COR-L47 (cell line): ENCODE results near the gene USP21.
A peak's percentile ranks its signal among the peaks of the same experiment; 100 is the strongest.

ENCODE experiments used
- DNase-seq: peaks from one replicate; lab custom pipeline; 2025; lab: John Stamatoyannopoulos, UW

USP21 gene

DNA sequence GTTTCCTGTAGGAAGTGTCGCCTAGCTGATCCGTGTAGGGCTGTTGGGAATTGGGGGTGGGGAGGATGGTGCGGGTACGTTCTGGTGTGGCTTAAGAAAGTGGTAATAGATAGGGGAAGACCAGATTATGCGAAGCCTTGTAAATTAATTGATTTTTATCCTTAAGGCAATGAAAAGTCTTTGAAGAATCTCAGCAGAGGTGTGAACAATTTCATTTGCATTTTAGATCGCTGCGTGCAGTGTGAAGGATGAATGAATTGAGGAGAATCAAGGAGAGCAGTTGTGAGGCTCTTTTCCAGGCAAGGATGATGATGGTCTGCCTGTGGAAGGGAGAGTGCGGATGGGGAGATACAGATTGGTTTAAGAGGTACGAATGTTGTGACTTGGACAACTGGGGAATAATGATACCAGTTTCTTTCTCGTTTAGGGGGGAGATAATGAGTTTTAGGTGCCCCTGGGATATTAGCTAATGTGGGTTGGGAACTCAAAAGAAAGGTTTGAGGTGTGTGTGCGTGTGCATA lies 26.0 kb upstream of the USP21 start:
- DNase-seq: no peak

DNA sequence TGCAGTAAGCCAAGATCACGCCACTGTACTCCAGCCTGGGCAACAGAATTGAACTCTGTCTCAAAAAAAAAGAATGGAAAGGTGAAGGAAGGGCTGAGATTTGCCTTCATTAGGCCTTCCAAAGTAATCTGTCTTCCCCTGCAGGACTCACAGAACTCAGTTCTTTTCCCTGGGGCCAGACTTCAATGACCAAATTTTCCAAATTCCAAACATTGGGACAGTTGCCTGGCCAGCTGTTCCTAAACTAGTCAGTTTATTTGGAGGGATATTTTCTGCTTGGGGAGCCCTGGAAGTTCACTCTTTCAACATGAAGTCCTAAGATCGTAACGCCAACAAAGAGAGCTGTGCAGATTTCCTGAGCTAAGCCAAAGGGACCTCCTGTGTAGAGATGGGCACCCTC lies 21.4 kb upstream of the USP21 start:
- DNase-seq: no peak

DNA sequence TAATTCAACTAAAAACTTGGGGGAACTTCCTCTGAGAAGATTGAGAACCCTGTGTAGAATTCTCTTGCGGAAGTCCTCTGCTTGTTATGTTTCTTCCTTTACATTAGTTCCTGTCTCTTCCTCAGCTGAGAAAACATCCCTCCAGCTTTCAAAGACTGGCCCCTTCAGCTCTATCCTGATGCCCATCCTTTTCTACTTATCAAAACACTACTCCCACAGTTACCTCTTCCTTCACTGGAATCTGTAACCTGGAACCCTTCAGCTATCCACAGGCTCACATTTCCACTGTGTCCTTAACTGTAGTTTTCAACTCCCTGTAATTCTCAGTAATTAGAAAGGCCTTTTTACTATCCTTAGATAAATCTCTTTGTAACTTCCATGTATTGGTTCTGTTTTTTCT lies 20.9 kb upstream of the USP21 start:
- no peak for DNase-seq

DNA sequence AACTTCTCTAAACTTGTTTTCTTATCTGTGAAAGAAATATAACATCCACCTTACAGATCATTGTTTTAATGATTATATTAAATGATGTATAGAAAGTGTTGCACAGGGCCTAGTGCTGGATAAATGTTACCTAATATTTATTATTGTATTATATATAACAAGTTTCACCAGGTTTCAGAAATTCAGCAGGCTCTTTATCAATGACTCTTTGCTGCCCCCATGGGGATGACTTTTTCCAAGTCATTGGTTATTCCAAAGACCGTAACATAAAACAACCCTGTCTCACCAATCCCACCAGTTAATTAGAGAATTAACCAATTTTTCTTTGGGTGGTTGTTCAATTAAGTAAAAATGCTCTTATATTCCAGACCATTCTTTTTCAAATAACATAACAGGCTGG lies 19.5 kb upstream of the USP21 start:
- peak; percentile 8 for DNase-seq

DNA sequence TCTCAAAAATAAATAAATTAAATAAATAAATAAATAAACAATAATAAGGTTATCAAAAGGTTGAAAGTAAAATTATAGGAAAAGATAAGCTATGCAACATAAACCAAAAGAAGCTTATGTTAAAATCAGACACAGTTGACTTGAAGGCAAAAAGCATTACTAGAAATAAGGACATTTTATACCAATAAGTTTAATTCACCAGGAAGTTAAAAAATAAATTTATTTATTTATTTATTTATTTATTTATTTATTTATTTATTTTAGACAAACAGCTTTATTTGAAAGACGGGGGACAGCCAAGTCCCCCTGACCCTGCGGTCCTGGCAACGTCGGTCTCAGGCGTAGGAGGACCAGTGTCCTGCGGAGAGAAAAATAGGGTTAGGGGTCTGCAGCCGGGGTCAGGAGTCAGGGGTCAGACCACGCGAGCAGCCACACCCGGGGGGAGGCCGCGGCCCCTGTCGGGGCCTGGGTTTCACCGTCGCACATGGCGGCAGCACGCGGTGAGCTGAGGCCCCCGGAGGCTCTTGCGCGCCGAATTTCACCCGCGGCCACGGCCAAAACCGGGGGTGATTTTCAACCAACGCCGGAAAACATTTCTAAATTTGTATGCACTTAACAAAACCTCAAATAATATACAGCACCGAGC lies 18.4 kb upstream of the USP21 start:
- no peak for DNase-seq

DNA sequence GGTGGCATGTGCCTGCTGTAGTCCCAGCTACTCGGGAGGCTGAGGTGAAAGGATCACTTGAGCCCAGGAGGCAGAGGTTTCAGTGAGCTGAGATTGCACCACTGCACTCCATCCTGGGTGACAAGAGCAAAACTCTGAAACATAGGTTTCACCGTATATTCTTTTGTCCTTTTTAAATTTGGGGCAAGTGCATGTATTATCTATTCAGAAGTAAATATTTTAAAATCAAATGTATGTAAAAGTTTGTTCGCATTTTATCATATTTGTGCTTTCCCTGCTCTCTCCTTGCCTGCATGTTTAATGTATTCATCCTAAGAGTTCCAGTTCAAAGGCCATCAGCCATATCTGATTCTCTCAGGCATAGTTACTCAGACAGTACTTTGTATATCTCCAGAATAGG lies 13.5 kb upstream of the USP21 start:
- no peak for DNase-seq

DNA sequence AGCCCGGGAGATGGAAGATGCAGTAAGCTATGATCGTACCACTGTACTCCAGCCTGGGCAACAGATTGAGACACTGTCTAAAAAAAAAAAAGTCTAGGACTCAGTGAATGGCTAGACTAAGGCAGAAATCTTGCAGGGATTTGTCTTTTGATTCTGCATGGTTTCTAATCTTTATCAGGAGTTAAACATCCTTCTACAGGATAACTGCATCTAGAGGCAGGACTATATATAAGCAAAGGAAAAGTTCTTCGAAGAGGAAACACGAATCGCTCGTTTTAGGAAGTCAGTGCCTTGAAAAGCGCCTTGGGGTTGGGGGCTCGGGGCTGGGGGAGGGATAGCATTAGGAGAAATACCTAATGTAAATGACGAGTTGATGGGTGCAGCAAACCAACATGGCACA lies 6.1 kb upstream of the USP21 start:
- no peak for DNase-seq

DNA sequence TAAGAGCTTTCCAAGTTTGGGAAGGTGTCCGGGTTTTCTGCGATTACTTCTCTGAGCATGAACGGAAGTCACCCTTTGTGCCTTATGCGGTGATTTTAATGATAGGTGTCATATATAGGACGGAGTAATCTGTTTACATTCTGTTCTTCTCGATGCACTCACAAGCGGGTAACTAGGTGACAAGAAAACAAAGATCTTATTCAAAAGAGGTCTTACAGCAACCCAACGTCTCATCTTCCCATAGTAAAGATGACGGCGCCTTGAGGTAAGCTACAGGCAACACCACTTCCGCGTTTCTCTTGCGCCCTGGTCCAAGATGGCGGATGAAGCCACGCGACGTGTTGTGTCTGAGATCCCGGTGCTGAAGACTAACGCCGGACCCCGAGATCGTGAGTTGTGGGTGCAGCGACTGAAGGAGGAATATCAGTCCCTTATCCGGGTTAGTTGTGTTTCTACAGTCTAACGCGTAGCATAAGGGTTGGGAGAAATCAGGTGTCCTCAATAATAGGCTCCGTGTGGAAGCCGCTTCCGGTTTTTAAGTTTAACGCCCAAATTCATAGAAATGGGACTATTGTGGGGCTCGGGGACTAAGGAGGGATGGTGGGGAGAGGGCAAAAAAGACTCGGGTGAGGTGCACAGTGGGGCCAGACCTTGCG lies 5.5 kb upstream of the USP21 start, which contains the start of gene UFC1:
UFC1 (plus strand) TSS at position 297 of the 656 bp plus-strand sequence; CDS start at position 317, 20 bp downstream.
- peak; percentile 84 for DNase-seq

DNA sequence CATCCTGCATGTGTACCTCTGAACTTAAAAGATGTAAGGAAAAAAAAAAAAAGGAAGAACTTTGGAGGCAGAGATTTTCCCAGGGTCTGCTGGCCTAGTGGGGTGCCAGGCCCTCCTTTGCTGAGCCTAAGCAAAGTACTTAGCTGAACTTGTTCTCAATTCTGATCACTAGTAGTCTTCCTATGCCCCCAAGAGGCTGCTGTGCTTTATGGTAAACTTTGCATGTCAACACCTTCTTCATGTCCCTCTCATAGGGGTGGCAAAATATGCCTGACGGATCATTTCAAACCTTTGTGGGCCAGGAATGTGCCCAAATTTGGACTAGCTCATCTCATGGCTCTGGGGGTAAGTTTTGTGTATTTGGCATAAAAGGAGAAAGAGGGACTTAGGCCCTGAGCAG lies 1.4 kb upstream of the USP21 start:
- no peak for DNase-seq

DNA sequence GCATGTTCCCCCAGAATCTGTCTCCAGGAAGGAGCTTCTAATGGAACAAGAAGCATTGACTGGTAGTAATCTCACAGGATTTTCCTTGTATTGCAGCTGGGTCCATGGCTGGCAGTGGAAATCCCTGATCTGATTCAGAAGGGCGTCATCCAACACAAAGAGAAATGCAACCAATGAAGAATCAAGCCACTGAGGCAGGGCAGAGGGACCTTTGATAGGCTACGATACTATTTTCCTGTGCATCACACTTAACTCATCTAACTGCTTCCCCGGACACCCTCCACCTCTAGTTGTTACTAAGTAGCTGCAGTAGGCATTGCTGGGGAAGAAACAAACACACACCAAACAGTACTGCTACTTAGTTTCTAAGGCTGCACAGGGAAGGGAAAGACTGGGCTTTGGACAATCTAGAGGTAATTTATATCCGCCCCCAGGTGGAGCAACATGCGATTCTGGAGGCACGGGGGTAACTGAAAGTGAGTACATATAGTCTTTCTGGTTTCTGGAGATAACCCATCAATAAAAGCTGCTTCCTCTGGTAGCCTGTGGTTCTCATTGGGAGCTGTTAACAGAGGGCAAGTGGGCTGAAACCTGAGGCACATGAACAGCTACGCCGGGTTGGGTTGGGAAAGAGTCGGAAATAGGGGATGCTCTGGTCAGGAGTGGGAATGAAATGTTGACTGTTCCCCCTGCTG lies 837 bp upstream of the USP21 start:
- DNase-seq: no peak

DNA sequence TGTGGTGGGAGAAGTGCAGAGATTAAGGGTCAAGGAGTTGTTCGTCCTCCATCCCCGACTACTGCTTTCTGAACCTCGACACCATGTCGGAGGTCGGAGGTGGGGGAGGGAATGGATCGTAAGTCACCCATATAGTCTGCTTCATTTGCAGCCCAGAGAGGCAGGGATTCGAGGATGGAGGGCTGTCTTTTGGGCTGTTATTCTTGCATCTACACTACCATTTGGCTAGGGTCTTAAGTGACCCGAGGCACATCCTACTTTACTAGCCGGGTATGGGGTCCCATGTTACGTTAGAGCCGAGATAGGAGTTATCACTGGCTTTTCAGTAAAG lies 578 bp downstream of the USP21 start:
- no peak for DNase-seq

DNA sequence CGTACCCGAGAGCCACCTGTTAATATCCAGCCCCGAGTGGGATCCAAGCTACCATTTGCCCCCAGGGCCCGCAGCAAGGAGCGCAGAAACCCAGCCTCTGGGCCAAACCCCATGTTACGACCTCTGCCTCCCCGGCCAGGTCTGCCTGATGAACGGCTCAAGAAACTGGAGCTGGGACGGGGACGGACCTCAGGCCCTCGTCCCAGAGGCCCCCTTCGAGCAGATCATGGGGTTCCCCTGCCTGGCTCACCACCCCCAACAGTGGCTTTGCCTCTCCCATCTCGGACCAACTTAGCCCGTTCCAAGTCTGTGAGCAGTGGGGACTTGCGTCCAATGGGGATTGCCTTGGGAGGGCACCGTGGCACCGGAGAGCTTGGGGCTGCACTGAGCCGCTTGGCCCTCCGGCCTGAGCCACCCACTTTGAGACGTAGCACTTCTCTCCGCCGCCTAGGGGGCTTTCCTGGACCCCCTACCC lies 1.4 kb downstream of the USP21 start:
- no peak for DNase-seq

DNA sequence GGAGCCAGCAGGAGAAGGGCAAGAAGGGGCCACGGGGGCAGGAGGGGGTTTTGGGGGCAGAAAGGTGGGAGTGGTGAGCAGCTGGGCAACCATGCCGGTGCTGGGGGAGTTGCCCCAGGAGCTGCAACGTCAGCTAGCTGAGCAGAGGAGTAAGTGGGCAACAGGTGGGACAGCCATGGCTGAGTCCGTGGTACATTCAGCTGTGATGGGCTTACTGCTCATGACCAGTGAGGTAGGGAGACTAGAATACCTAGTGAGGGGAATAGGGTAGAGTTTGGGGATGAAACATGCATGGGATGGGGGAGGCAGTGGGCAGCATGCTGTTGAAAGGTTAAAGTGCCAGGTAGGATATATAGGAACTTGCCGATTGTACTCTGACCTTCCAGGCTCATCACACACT lies 2.4 kb downstream of the USP21 start:
- DNase-seq: no peak

DNA sequence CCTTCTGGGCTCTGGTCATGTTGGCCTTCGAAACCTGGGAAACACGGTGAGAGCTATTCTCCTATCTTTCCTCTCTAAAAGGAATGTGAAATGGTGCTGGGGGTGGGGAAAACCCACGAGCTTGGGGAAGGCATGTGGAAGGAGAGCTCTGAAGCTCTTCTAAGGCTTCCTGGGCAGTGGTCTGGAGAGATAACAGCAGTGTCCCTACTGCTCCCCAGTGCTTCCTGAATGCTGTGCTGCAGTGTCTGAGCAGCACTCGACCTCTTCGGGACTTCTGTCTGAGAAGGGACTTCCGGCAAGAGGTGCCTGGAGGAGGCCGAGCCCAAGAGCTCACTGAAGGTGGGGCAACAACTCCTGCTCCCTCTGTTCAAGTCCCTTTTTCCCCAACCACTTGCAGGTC lies 2.8 kb downstream of the USP21 start:
- no peak for DNase-seq

DNA sequence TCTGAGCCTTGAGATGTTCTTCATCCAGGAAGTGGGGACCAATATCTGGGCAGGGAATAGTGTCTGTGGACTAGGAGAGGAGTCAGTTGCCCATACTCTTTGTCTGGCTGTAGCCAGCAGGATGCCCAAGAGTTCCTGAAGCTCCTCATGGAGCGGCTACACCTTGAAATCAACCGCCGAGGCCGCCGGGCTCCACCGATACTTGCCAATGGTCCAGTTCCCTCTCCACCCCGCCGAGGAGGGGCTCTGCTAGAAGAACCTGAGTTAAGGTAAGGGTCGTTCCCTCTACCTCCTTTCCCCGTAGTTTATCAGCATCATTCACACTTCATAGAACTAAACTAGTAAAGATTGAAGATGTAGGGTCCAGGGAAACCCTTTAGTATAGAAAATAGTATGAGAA lies 3.5 kb downstream of the USP21 start:
- DNase-seq: no peak

DNA sequence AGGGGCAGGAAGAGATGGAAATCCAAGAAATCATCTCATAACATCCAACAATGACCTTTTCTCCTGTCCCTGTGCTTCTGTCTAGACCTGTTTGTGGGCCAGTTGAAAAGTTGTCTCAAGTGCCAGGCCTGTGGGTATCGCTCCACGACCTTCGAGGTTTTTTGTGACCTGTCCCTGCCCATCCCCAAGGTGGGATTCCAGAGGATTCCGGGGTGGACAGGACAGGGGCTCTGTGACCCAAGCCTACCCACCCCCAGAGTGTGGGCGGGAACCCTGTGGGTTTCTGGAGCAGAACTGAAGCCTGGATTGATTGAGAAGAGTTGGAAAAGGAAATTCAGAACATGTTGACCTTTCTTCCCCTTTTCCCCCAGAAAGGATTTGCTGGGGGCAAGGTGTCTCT lies 4.5 kb downstream of the USP21 start:
- no peak for DNase-seq

DNA sequence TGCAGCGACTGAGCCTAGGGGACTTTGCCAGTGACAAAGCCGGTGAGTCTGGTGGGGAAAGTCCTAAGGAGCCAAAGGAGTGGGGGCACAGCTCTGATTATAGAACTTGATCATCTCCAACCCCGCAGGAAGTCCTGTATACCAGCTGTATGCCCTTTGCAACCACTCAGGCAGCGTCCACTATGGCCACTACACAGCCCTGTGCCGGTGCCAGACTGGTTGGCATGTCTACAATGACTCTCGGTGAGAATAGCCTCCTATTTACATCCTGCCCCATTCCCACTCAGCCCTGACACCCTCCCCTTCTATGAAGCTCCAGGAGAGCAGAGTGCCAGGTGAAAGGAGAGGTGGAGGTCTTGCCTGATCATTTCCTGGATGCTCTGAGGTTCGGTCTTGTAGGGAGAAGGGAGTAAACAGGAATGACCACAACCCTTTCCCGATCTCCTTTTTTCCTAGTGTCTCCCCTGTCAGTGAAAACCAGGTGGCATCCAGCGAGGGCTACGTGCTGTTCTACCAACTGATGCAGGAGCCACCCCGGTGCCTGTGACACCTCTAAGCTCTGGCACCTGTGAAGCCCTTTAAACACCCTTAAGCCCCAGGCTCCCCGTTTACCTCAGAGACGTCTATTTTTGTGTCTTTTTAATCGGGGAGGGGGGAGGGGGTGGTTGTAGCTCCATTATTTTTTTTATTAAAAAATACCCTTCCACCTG lies 5.8 kb downstream of the USP21 start:
- DNase-seq: no peak

DNA sequence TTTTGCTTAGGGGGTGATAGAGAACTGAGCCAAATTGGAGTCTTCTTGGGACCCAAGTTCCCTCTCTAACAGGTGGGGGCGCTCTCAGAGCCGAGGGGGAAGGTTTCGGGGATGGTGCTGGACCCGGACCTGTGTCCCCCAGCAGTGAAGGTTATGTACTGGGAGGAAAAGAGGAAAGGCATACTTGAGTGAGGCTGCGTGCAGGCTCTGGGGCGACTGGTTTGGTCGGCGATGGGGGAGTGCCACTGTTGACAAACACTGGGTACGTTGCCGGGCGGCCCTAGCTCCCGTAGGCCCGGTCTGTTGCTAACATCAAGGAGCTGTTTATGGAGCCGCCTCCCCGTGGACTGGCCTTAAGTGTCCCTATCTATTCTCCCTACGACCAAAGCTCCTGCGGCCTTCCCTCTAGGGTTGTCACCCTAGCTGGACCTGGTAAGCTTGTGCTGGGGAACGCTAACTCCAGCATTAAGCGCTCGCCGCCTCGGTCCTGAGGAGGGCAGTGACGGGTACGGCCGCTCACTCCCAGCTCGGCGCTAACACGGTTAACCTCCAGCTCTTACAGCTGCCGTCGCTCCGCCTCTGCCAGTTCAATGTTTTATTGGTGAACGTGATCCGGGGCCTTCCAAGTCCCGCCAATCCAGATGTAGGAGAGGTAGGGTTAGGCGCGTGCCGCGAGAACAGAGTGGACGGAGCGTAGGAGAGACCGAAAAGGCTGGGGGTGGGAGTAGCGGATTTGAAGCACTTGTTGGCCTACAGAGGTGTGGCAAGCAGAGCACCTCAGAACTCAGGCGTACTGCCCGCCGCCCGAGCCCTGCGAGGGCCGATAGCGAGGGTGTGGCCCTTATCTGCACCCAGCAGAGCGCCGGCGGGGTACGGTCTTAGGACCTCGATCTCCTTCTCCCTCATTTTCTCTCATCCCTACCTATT lies 6.7 kb downstream of the USP21 start, which contains the start of gene PPOX:
PPOX (plus strand) TSS at position 685 of the 927 bp plus-strand sequence. CDS start 422 bp downstream, outside the sequence.
- DNase-seq: peak; percentile 94

DNA sequence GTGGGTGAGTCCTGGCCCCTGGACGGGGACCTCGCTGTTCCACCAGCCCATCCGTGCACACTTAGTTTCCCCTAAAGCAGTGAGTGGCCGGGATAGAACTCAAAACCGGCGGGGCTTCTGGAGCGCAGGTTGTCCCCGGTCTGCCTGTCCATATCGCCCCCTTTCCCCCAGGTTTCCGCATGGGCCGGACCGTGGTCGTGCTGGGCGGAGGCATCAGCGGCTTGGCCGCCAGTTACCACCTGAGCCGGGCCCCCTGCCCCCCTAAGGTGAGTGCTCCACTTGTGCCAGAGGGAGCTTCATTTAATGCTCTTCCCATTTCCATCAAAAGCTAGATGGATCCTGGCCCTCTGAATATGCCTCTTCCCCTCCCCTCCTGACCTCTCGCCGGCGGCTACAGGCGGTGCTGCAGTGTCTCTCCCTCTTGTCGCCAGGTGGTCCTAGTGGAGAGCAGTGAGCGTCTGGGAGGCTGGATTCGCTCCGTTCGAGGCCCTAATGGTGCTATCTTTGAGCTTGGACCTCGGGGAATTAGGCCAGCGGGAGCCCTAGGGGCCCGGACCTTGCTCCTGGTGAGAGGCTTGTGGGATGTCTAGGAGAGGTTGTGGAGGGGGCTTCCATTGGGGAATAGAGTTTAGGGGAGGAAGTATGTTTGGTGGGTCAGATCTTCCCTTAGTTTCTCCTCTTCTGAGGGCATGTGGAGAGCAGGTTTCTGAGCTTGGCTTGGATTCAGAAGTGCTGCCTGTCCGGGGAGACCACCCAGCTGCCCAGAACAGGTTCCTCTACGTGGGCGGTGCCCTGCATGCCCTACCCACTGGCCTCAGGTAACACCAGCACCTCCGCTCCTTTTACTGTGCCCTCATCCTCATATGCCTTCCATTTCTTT lies 7.6 kb downstream of the USP21 start:
- peak; percentile 4 for DNase-seq

DNA sequence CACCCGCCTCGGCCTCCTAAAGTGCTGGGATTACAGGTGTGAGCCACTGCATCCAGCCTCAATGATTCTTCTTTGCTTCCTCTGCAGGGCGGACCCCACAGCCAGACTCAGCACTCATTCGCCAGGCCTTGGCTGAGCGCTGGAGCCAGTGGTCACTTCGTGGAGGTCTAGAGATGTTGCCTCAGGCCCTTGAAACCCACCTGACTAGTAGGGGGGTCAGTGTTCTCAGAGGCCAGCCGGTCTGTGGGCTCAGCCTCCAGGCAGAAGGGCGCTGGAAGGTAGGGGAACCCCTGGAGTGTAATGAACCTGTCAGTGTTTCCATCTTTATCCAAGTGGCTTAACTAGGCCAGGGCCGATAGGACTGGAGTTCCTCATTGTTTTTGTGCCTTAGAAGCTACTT lies 9.6 kb downstream of the USP21 start:
- no peak for DNase-seq
